Measurements from ENCODE around the gene TAS2R50.
"Not testable (repeated sequence)": the region's sequence is repeated elsewhere in the genome, so short reads cannot be mapped to it uniquely, and the experiment has no call there.

Gene TAS2R50

GRCh38 chr12:10986812-10987211 lies at the start of gene TAS2R50:
Gene TAS2R50 (minus strand): TSS chr12:10986912. CDS start chr12:10986860, 52 bp downstream.
- Mint-ChIP-seq H3K27ac (no peak within 1 kb of the TSS), H3K36me3 (ENCODE audit: low read depth) (peaks cover 26% of the 10 kb centered on the region)

GRCh38 chr12:11033959-11034358 lies 47.2 kb upstream of the TAS2R50 start:
- H3K4me3 Mint-ChIP-seq; H3K27ac Mint-ChIP-seq; H3K27me3 Mint-ChIP-seq (ENCODE audit: low read depth); H3K9me3 Mint-ChIP-seq; H3K4me1 Mint-ChIP-seq (ENCODE audit: low read depth): not testable (repeated sequence)
- peaks cover 12% of the 10 kb centered on the region for H3K36me3 Mint-ChIP-seq (ENCODE audit: low read depth)

More at GRCh38 chr12:10986812-10987211, at the start of gene TAS2R50:
- no peak within 1 kb of the TSS for H3K4me3 Mint-ChIP-seq
- H3K27me3 Mint-ChIP-seq (ENCODE audit: low read depth), result peaks cover 43% of the 10 kb centered on the region
- H3K4me1 Mint-ChIP-seq (ENCODE audit: low read depth), result peaks cover 18% of the 10 kb centered on the region
- H3K9me3 Mint-ChIP-seq, result peaks cover 16% of the 10 kb centered on the region

GRCh38 chr12:11031307-11031706 lies 44.6 kb upstream of the TAS2R50 start, which contains the start of gene TAS2R31:
Gene TAS2R31 (minus strand): TSS chr12:11031407. CDS start chr12:11031335, 72 bp downstream.
- no peak within 1 kb of the TSS for H3K4me3 Mint-ChIP-seq
- H3K9me3 Mint-ChIP-seq, result peaks cover 4% of the 10 kb centered on the region
- H3K4me1 Mint-ChIP-seq (ENCODE audit: low read depth), result peaks cover 3% of the 10 kb centered on the region
- no peaks in the 10 kb centered on the region for H3K27me3 Mint-ChIP-seq (ENCODE audit: low read depth)
- H3K27ac Mint-ChIP-seq, result no peak within 1 kb of the TSS
- H3K36me3 Mint-ChIP-seq (ENCODE audit: low read depth), result peaks cover 26% of the 10 kb centered on the region

- no peaks in the 10 kb centered on the region for H3K27me3 Mint-ChIP-seq (ENCODE audit: low read depth)
- peaks cover 14% of the 10 kb centered on the region for H3K9me3 Mint-ChIP-seq
- H3K27ac Mint-ChIP-seq, result no peak overlapping the region
- H3K4me1 Mint-ChIP-seq (ENCODE audit: low read depth), result peaks cover 3% of the 10 kb centered on the region
- peaks cover 36% of the 10 kb centered on the region for H3K36me3 Mint-ChIP-seq (ENCODE audit: low read depth)
- H3K4me3 Mint-ChIP-seq, result no peak overlapping the region
These were observed 39.4 kb upstream of the TAS2R50 start for GRCh38 chr12:11026118-11026517.

GRCh38 chr12:11023387-11023786 lies 36.7 kb upstream of the TAS2R50 start:
- H3K4me1 Mint-ChIP-seq (ENCODE audit: low read depth), result no peaks in the 10 kb centered on the region
- H3K36me3 Mint-ChIP-seq (ENCODE audit: low read depth), result peaks cover 26% of the 10 kb centered on the region
- H3K9me3 Mint-ChIP-seq, result peaks cover 11% of the 10 kb centered on the region
- no peaks in the 10 kb centered on the region for H3K27me3 Mint-ChIP-seq (ENCODE audit: low read depth)
- no peak overlapping the region for H3K4me3 Mint-ChIP-seq
- no peak overlapping the region for H3K27ac Mint-ChIP-seq

GRCh38 chr12:11022520-11022919 lies 35.8 kb upstream of the TAS2R50 start, which contains the start of gene TAS2R19:
Gene TAS2R19 (minus strand): TSS chr12:11022620. CDS start chr12:11022571, 49 bp downstream.
- Mint-ChIP-seq H3K4me3 (no peak within 1 kb of the TSS), H3K4me1 (ENCODE audit: low read depth) (no peaks in the 10 kb centered on the region), H3K9me3 (peaks cover 11% of the 10 kb centered on the region), H3K27ac (no peak within 1 kb of the TSS), H3K27me3 (ENCODE audit: low read depth) (no peaks in the 10 kb centered on the region), H3K36me3 (ENCODE audit: low read depth) (peaks cover 18% of the 10 kb centered on the region)

- H3K27me3 Mint-ChIP-seq (ENCODE audit: low read depth), result no peaks in the 10 kb centered on the region
- H3K4me1 Mint-ChIP-seq (ENCODE audit: low read depth), result peaks cover 3% of the 10 kb centered on the region
- no peak overlapping the region for H3K27ac Mint-ChIP-seq
- no peaks in the 10 kb centered on the region for H3K9me3 Mint-ChIP-seq
- H3K36me3 Mint-ChIP-seq (ENCODE audit: low read depth), result peaks cover 8% of the 10 kb centered on the region
- H3K4me3 Mint-ChIP-seq, result no peak overlapping the region
These were observed 30.2 kb upstream of the TAS2R50 start for GRCh38 chr12:11016937-11017336.

GRCh38 chr12:11015775-11016430 lies 29.2 kb upstream of the TAS2R50 start:
- Mint-ChIP-seq H3K9me3 (no peaks in the 10 kb centered on the region), H3K27ac (no peak overlapping the region), H3K4me3 (no peak overlapping the region), H3K36me3 (ENCODE audit: low read depth) (peaks cover 5% of the 10 kb centered on the region), H3K4me1 (ENCODE audit: low read depth) (peaks cover 3% of the 10 kb centered on the region), H3K27me3 (ENCODE audit: low read depth) (no peaks in the 10 kb centered on the region)

- Mint-ChIP-seq H3K9me3 (no peaks in the 10 kb centered on the region), H3K36me3 (ENCODE audit: low read depth) (peaks cover 5% of the 10 kb centered on the region), H3K27ac (no peak overlapping the region), H3K4me3 (no peak overlapping the region), H3K27me3 (ENCODE audit: low read depth) (no peaks in the 10 kb centered on the region), H3K4me1 (ENCODE audit: low read depth) (peaks cover 3% of the 10 kb centered on the region)
These were observed 27.5 kb upstream of the TAS2R50 start for GRCh38 chr12:11014234-11014633.

GRCh38 chr12:11007608-11008007 lies 20.9 kb upstream of the TAS2R50 start:
- no peaks in the 10 kb centered on the region for H3K9me3 Mint-ChIP-seq
- no peak overlapping the region for H3K27ac Mint-ChIP-seq
- H3K4me3 Mint-ChIP-seq, result no peak overlapping the region
- H3K36me3 Mint-ChIP-seq (ENCODE audit: low read depth), result peaks cover 3% of the 10 kb centered on the region
- no peaks in the 10 kb centered on the region for H3K27me3 Mint-ChIP-seq (ENCODE audit: low read depth)
- no peaks in the 10 kb centered on the region for H3K4me1 Mint-ChIP-seq (ENCODE audit: low read depth)

GRCh38 chr12:10998204-10998603 lies 11.5 kb upstream of the TAS2R50 start, which contains the start of gene TAS2R20:
Gene TAS2R20 (minus strand): TSS chr12:10998304. CDS start chr12:10997875, 429 bp downstream.
- Mint-ChIP-seq H3K9me3 (no peaks in the 10 kb centered on the region), H3K27me3 (ENCODE audit: low read depth) (no peaks in the 10 kb centered on the region), H3K27ac (no peak within 1 kb of the TSS), H3K36me3 (ENCODE audit: low read depth) (peaks cover 9% of the 10 kb centered on the region), H3K4me1 (ENCODE audit: low read depth) (no peaks in the 10 kb centered on the region), H3K4me3 (no peak within 1 kb of the TSS)

- Mint-ChIP-seq H3K4me1 (ENCODE audit: low read depth) (no peaks in the 10 kb centered on the region), H3K27ac (no peak overlapping the region), H3K9me3 (peaks cover 16% of the 10 kb centered on the region), H3K4me3 (no peak overlapping the region), H3K36me3 (ENCODE audit: low read depth) (peaks cover 23% of the 10 kb centered on the region), H3K27me3 (ENCODE audit: low read depth) (no peaks in the 10 kb centered on the region)
These were observed 7.6 kb upstream of the TAS2R50 start for GRCh38 chr12:10994307-10994706.

GRCh38 chr12:10989107-10989506 lies 2.4 kb upstream of the TAS2R50 start:
- Mint-ChIP-seq H3K4me1 (ENCODE audit: low read depth) (peaks cover 3% of the 10 kb centered on the region), H3K4me3 (no peak overlapping the region), H3K9me3 (peaks cover 16% of the 10 kb centered on the region), H3K36me3 (ENCODE audit: low read depth) (peaks cover 22% of the 10 kb centered on the region), H3K27me3 (ENCODE audit: low read depth) (peaks cover 31% of the 10 kb centered on the region), H3K27ac (no peak overlapping the region)

GRCh38 chr12:10982244-10982643 lies 4.5 kb downstream of the TAS2R50 start:
- Mint-ChIP-seq H3K27ac (peak overlapping the region; percentile 22), H3K4me3 (no peak overlapping the region), H3K36me3 (ENCODE audit: low read depth) (peaks cover 15% of the 10 kb centered on the region), H3K9me3 (no peaks in the 10 kb centered on the region), H3K27me3 (ENCODE audit: low read depth) (peaks cover 70% of the 10 kb centered on the region), H3K4me1 (ENCODE audit: low read depth) (peaks cover 21% of the 10 kb centered on the region)

- H3K27me3 Mint-ChIP-seq (ENCODE audit: low read depth), result peaks cover 57% of the 10 kb centered on the region
- H3K27ac Mint-ChIP-seq, result no peak overlapping the region
- no peaks in the 10 kb centered on the region for H3K4me1 Mint-ChIP-seq (ENCODE audit: low read depth)
- H3K9me3 Mint-ChIP-seq, result no peaks in the 10 kb centered on the region
- peaks cover 11% of the 10 kb centered on the region for H3K36me3 Mint-ChIP-seq (ENCODE audit: low read depth)
- H3K4me3 Mint-ChIP-seq, result no peak overlapping the region
These were observed 11.7 kb downstream of the TAS2R50 start for GRCh38 chr12:10974965-10975364.
